M059J (cell line): ENCODE results near the gene MEF2D. TPM values are rescaled to one million over a fixed set of nuclear protein-coding genes. Genes with fewer than 3 reads are reported as not detected.

ENCODE experiments used
- DNase-seq: peaks from one replicate; pipeline ENCODE4 v3.0.0-alpha.2; 2012; ENCODE audit warnings: low read depth
- total RNA-seq: library from RNA; depleted of rRNA; stranded (reverse); fragments of >200 nt; shearing (Covaris generic); gene quantifications from 2 replicates; pipeline ENCODE4 v1.2.3, GENCODE V29; 2014

MEF2D gene
- total RNA-seq, 1 experiment from 2014 or later = 26.3 TPM

DNA sequence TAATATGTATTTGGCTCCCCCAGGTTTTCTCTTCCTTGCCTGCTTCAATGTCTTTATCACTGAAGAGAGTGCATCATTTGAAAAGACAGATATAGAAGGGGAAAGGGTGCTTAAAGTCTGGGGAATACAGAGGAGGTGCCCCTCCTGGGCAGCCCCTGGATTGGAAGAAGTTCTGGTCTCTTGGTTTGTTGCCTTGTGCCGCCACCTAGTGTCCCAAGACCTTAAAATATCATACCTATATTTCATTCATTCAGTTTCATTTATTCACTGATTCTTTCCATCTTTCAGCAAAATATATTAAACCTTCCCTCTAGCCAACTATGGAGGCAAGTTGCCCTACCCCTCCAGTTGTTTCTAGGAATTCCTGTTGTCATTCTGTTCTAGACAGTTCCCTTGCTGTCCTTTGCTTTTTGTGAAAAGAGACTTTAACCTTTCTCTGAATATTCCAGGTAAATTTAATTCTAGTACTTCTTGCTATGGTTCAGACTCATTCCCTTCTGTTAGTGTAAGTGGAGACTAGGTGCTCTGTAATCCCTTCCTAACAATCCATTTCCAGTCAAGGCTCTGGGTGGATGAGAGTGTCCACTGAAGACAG, 56.1 kb downstream of the MEF2D start:
- peak; percentile 39 for DNase-seq

DNA sequence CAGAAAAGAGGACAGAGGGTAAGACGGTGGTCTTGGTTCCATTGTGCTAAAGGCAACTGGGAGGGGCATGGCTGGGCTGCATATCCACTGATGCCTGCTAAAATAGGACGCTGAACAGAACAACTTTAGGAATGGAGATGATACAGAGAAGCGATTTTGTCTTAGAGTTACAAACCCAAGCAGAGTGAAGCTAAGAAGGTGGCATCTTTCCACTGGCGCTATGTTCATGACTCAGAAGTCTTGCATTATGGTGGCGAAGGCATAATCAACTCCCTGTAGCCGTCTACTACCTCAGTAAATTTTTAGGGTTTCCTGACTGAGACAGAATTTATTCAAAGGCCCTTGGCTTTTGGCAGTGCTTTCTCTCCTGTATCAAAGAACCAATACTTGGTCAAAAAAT, 57.3 kb downstream of the MEF2D start:
- DNase-seq = no peak

DNA sequence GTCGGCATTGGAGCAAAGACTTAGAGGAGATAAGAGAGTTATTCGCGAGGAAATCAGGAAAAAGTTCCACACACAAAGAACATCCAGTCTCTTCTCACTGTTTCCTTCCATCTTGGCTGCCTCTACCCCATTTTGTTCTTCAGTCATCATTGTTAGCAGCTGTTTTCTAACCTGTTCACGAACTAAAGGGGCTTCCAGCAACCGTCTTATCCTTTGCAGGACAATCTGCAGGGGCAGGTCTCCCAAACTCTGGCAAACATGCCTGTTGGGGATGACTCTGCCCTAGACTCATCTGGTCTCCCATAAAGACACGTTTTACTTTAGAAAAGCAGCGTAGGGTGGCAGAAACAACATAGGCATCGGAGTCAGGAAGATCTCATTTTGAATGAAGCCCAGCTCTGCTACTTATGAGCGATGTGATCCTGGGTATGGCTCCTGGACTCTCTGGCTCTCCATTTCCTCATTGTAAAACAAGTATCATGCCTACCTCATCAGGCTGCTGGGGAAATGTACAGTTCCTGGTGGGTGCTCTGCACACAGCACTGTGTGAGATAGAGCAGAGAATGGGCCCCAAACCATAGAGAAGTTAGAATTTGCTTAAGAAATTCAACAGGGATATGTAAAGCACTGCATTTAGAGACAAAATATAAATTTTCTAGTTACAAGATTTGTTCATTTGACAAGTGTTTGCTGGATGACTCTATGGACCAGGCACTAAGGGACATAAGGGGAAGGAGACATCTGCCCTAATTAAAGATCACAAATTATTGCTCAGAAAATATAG, 59.7 kb downstream of the MEF2D start:
- DNase-seq = no peak

DNA sequence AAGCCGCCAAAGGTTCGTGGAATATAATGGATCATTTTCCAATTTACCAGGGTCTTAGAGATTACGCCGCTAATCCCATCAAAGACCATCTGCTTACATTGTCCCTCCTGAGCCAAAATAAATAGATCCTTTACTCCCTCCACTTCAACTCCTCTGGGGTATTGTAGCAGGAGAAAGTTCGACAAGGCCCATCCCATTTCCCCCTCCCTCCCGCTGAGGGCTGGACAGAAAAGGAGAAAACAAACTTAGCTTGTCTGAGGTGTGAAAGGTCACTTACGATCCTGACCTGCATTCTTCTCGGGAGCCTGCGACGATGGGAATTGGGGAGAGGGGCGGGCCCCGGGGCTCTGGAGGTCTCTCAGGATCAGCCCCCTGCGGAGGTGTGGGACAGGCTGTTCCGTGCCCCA, 60.8 kb downstream of the MEF2D start:
- DNase-seq = no peak

DNA sequence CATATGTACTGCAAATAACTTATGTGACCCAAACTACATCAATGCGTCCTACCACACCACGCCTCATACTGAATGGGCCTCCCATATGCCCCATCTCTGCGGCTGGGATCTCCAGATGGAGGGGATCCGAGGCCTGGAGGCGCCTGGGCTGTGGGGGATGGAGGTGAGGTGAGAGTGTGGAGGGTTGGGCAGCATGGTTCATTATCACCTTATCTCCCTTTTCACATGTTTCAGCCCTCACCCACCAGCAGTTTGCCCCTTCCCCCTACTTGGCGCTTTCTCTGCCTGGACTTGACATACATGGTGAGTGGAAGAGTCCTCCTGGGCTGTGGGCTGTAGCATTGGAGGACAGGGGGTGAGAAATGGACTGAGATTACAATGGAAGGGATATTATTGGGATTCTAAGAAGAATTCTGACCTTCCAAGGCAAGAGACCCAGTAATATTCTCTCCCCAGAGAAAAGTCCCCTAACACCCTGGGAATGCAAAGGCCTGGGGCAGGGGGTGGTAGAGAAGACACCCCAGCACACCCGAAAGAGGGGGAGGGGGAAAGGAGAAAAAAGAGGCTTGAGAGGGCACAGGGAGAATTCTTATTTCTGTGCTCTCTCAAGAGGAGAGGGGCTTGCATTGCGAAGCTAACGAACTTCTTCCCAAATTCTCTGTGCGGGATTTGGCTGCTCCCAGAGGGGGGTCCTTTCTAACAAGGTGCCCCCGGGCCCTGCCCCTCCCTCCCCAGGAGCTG, 61.4 kb downstream of the MEF2D start:
- no peak for DNase-seq

DNA sequence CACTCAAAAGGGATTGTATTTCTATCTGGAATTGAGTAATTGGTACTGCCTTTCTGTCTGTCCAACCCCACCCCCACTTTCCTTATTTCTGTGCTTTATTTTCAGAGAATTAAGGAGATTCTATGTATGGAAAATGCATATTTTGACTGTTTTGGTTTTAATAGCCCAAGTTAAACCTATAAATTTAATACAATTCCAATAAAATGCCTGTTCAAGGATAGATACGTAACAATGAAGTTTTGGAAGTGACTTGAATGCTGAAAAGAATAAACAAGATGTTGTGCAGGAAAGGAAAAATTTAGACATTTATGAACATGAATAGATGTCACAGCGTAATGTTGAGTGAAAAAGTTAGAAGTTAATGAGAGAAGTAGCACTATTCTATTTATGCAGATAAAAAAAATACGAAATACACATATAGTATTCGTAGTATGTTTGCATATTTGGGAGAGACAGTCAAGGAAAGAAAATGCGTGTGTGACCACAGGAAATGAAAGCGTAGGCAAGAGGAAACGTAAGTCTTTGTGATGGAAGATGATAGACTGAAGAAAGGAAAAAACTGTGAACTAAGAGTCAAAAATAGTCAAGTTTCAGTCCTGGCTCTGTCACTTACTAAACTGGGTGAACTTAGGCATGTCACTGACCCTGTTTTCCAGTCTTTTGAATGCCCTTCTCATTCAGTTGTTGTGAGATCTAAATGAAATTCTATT, 62.1 kb downstream of the MEF2D start:
- no peak for DNase-seq

DNA sequence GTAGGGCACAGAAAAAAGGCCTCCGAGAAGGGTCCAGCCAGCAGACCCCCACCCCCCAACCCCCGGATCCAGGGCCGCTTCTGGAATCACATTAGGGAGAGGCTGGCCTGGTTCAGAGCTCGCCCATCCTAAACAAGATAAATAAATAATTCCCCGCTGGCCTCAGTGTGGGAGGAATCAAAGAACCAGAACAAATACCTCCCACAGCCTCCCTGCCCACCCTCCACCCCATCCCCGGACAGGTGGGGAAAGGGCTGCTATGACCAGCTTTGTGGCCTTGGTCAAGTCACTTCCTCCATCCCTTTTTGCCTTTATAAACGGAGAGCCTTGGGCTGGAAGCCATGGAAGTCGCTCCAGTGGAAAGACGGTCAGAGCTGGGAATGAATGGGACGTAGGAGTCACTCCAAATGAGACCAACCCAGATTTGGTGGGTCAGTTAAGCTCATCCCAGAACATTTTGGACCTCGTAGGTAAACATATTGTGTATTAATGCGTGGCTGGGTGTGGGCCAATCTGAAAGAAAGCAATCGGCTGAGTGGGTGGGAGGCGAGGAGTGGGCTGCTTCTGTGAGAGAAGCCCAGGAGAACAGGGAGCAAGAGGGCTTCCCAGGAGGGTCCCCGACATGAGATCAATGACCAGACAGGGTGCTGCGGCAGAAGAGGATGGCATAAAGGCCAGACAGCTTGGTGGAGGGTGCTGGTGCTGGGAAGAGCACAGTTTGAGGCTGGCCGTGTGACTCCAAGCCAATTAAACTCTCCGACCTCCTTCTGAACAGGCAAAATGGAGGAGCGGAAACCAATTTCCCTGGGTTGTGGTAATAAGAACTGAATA, 63.3 kb downstream of the MEF2D start:
- no peak for DNase-seq

DNA sequence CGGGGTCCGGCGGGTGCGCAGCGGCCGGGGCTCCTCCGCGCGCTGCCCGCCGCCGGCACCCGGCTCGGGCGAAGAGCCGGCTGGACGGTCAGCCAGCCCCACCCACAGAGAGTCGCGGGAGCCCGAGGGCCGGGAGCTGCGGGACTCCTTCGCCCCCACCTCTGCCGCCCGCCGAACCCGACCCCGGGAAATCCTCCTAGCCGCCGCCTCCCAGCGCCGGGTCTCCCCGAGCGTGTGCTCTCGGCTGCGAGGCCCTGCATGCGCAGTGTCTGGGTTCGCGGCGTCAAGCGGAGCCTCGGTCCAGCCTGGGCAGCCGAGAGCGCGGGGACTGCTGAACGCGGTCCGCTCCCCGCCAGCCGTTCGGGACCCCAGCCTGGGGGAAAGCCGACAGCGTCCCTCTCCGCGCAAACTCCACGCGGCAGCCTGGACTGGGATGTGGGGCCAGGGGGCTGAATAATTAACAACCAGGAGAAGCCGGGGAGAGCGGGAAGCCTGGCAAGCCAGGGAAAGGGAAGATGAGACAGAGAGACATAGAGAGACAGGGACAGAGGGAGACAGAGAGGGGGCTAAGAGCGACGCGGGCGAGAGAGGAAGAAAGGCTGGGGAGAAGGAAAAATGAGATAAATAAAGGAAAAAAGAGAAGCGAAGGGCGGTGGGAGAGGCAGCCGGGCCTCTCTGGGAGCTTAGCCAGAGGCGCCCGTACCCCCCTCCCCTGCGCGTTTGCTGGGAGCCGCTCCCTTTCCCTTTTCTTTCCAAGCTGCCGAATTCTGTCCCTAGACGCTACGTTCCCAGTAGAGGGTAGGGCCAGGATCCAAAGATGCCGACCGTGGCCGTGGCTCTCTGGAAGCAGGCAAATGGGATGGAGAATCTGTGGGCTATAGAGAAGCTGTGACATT, 64.2 kb downstream of the MEF2D start:
- DNase-seq = no peak

DNA sequence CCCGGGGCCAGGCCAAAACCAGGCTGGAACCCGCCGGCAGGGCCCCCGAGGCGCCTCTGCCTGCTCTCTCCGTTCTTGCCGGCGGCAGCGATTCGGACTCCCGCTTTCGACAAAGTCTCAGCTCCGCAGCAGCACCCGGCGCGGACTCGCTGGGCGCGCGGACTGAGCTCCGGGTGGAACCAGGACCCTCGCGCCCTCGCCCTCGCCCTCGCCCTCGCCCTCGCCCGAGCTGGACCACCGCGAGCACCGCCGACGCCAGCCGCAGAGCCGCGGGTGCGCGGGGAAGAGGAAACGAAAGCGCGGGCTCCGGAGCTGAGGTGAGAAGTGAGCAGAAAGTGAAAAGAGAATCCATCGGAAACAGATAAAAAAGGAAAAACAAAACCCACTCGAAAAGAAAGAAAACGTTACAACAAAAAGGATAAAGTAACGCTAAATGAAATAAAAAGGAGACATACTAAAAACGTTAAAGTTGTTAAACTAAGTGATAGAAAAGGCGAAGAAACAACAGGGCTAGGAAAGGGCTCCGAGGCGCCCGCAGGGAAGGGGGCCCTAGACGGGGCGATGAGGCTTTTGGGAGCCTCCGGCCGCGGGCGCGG, 64.9 kb downstream of the MEF2D start:
- no peak for DNase-seq

DNA sequence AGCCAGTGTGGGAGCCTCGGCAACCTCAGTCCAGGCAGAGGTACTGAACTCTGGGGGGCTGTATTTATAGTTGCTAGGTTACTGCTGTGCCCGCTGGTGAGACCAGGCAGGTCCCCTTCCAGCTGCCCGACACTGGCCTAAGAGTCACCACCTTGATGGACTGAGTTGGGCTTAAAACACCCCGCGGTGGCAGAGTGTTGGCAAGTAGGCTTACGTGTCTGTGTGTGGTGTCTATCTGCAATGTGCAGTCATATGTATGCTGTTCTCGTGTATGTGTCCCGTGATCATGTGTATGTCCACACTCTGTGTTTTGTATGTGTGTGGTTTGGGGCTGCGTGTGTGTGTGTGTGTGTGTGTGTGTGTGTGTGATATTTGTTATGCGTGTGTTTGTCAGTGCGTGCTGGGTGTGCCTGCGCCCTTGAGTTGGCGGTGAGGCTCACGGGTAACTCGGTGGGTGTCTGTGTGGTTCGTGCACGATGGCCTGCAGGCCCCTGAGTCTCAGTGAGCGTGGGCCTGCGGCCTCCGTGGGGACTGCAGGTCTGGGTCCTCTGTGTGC, 65.5 kb downstream of the MEF2D start:
- no peak for DNase-seq

DNA sequence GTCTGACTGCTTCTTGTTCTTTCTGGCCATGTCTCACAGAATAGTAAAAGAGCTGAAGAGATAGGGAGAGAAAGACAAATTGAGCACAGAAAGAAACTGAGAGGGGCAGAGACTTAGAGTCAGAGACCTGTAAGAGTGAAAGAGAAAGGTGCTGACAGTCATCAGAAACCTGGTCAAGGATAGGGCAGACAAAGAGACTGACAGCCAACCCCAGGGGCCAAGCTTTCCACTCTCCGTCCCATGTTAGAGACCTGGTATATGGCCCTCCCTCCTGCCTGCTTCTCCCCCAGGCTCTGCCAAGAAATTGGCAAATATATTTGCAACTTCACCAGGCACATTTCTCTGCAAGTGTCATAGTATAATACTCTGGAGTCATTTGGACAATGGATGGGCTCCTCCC, 67.0 kb downstream of the MEF2D start:
- no peak for DNase-seq

DNA sequence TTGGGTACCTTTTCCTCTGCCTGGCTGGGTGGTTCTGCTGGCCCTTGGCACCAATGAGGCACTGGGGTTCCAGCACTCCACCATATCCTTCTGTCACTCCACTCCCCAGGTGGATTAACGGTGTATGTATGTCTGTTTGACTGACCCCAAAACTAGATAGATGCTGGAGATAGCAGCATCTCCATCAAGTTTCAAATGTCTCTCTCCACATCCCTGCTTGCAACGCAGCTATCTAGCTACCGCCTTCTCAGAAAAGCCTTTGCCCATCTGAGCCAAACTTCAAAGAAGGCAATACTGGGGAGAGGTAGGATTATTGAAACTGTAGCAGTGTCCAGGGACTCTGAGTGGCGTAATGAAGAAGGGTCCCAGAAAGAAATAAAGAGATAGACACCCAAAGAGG, 67.5 kb downstream of the MEF2D start:
- no peak for DNase-seq

DNA sequence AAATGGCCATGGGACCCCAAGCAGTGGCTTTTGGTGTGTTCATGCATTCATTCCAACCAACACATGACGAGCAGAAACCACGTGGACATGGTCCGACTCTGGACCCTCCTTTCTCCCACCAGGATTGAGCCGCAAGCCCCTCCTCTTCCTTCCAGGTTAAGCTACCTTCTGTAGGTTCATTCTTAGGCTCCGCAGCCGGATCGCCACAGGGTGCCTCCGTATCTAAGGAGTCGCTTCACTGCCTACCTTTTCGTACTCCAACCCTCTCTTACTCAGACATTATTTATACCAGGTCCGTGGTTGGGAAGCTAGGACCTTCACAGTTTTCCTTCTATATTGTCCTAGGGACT, 67.9 kb downstream of the MEF2D start:
- DNase-seq = no peak

DNA sequence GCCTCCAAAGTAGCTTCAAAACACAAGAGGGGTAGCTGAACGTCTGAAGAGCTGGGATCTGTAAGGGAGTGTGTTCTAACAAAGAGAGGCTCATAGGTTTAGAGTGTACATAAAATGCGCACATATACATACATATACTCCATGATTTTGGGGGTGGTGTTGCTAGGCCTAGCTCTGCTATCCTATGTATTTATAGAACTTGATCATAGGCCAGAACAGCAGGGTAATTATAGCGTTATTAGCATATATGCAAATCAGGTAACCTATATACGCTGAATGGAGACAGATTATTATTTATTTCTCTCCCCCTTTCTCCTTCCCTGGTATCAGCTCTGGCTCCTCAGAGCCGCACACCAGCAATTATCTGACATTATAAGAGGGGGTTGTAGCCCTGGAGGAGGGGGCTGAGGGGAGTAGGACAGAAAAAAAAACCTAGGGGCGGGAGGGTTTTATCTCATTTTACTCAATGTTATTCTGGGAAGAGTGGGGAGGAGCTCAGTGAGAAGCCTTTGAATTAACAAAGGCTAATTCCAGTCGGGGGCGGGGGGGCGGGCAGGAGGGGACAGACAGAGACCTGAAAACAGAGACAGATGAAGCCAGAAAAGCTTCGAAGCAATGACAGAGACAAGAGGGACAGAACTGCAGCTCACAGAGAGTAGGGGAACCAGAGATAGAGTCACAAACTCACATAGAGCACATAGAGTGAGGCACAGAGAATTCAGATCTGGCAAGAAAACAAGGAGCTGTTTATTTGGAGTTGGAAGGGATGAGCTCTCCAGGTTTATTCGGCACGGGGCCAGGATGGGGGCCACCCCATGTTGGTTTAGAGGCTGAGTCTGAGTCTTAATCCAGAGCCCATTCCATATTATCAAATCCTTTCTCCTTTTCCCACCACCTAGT, 68.6 kb downstream of the MEF2D start:
- no peak for DNase-seq

DNA sequence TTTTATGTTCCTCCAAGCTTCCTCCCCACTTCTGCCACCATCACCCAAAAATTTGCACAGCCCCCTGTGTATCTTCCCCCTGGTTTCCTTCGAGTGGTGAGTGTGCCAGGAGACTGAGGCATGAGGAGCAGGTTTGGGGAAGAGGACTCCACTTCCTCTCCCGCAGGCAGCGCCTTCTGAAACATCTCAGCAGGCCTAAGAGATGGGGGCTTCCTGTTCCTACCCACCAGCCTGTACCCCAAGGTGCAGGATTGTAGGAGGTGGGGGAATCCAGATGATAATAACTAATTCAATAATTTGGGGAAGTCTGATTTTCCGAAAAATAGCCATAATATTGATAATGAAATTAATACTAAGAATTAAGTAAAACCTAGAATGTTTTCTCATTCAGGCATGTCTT, 69.2 kb downstream of the MEF2D start:
- no peak for DNase-seq

DNA sequence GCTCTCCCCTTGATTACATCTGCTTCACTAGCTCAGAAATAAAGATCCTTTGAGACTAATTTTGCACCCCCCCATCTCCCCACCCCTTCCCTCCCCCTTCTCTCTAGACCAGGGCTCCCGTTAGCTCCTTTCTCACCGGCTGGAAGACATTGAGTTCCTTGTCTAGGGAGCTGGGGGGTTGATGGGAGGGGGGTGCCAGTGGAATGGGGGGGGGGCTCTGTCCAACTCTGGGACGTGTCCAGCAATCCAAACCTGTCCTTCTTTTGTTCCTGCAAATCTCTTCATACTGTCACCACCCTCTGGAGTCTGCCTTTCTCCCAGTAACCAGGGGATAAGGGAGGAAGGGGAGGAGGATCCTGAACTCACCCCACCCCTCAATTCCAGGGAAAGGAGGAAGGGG, 69.7 kb downstream of the MEF2D start:
- DNase-seq = no peak

DNA sequence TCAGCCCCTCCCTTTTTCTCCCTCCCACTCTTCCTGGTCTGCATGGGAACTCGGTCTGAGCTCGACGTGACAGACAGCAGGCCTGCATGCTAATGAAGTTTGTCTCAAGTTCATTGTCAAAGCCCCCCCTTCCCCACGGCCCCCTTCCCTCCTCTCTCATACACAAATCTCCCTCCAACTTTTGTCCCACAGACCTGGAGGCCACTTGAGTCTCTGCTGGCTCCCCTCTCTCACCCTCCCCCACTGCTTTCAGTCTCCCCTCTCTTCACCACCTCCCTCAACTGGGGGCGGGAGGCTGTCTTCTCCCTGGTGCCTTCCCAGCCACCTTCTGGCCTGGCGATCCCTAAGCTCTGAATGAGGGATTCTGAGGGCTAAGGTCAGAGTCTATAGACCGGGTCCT, 70.3 kb downstream of the MEF2D start:
- DNase-seq = no peak

DNA sequence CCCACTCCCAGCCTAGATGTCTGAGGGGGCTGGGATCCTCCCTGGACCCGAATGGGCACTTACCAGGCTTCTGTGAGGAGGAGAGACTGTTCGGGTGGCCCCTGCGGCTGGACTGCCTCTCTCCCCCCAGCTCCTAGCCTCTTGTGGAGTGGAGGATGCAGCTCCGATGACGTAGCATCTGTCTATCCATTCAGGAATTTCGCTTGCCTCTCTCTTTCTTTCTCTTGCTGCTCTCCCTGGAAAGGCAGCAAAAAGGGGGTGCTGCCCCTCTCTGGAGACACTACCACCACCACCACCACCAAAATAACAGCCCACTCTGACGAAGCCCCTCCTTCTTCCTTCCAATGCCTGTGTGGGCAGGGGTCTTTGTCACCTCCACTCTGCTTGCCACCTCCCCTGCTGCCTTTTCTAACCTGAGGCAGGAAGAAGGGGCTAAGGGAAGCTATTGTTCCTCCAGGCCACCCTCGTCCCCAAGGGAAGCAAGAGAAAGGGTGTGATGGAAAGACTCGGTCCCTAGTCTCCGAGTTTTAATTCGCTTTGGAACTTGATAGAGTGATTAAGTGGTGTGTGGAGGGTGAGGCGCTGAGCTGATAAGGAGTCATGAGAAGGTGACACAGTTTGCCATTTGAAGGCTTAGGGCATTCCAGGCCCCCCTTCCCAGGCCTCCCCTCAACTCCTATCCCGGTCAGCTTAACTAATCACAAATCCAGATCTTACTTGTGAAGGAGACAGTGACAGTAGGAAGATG, 71.1 kb downstream of the MEF2D start:
- DNase-seq = no peak
